Epithelial cell of esophagus (primary cell): ENCODE results near the gene NRXN3.
A peak's percentile ranks its signal among the peaks of the same experiment; 100 is the strongest.

ENCODE experiments used
- DNase-seq: peaks from one replicate; pipeline ENCODE4 v3.0.0; 2010; ENCODE audit warnings: low read depth
- H3K4me3 ChIP-seq: 2 replicates; pipeline ENCODE4 v1.5.1; 2011; ENCODE audit warnings: mild to moderate bottlenecking, low read length, control low read depth
- TF ChIP-seq, protein P1 (sequence below): IDR thresholded peaks from 2 replicates; pipeline ENCODE4 v1.5.1; 2011; ENCODE audit warnings: low read depth, mild to moderate bottlenecking, low read length, control low read depth, inconsistent platforms; ENCODE audit not compliant: insufficient read depth; ENCODE audit errors: missing control alignments

Gene NRXN3

GRCh38 chr14:79502751-79503148, 1332.6 kb downstream of the NRXN3 start:
- TF ChIP-seq, protein P1, sequence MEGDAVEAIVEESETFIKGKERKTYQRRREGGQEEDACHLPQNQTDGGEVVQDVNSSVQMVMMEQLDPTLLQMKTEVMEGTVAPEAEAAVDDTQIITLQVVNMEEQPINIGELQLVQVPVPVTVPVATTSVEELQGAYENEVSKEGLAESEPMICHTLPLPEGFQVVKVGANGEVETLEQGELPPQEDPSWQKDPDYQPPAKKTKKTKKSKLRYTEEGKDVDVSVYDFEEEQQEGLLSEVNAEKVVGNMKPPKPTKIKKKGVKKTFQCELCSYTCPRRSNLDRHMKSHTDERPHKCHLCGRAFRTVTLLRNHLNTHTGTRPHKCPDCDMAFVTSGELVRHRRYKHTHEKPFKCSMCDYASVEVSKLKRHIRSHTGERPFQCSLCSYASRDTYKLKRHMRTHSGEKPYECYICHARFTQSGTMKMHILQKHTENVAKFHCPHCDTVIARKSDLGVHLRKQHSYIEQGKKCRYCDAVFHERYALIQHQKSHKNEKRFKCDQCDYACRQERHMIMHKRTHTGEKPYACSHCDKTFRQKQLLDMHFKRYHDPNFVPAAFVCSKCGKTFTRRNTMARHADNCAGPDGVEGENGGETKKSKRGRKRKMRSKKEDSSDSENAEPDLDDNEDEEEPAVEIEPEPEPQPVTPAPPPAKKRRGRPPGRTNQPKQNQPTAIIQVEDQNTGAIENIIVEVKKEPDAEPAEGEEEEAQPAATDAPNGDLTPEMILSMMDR: no peak
- no peak overlapping the region for H3K4me3 ChIP-seq
- no peak for DNase-seq

- TF ChIP-seq, protein P1: no peak
- H3K4me3 ChIP-seq: no peak overlapping the region
- DNase-seq: peak; percentile 77
Measured at GRCh38 chr14:79510659-79511058, 1340.5 kb downstream of the NRXN3 start.

DNA sequence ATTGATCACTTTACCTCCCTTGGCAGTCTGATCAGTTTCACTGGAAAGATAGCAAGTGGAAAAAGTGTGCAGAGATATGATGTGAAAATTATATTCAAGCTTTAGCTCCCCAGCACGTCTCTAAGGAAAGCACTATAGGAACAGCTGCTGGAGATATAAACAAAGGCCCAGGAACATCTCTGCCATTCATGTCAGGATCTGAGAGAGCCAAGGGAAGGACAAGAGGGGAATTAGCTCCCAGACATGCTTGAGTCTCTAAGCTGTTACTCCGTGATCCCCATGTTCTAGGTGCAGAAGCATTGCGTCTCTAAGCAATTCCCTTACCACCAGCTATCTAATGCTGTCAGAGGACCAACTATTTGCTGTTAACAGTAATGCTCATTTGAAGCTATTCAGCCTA, 1341.0 kb downstream of the NRXN3 start:
- DNase-seq: no peak
- H3K4me3 ChIP-seq: no peak overlapping the region
- TF ChIP-seq, protein P1: no peak

DNA sequence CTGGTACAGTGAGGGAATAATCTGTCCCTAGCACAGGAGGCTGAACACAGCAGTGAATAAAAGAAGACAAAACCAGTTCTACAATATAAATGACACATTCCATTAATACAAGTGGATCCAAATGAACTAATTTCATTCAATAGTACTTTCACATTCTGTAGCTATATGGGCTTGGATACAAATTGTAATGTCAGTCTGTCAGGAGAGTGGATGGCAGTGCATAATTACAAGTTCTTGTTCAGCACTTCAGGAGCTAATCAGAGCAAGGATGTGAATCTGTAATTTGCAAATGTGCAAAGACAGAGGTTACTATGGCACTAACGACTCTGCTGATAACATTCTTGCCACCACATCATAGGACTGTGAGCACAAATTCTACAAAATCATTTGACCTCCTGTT, 1343.3 kb downstream of the NRXN3 start:
- DNase-seq: no peak
- H3K4me3 ChIP-seq: no peak overlapping the region
- TF ChIP-seq, protein P1: no peak

DNA sequence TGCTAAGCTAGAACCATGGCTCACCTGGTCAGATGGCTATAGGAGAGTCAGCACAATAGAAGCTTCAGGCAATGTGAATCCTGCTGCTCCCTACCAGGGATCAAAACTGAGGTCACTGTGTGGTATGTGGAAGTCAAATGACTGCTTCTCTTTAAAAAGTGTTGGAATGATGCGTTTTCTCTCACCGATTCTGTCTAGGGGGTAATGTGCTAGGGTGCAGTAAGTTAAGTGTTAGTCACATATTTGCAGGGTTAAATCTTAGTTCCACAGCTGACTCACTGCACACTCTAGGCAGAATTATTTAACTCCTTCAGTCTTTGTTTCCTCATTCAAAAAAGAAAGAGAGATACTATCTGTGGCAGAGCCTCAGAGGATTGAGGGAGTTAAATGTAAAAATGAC, 1344.5 kb downstream of the NRXN3 start:
- H3K4me3 ChIP-seq: no peak overlapping the region
- peak; percentile 42 for DNase-seq
- TF ChIP-seq, protein P1: no peak

DNA sequence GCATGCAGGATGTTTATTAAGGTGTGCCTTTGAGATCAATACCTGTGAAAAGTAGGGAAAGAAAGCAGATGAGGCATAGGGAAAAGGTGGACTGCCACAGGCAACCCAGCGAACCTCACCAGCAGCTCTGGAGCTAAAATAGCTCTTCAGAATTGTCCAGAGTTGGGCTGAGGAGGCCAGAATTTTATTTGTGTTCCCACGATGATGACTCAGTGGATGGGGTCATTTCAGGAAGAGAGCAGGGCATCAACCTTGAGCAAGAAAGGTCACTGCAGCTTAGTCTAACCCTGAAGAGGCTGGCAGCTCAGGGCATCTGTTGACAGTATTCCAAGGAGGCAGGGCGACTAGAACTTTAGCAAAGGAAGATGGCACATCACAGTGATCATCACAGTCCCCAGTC, 1345.0 kb downstream of the NRXN3 start:
- no peak for DNase-seq
- no peak overlapping the region for H3K4me3 ChIP-seq
- TF ChIP-seq, protein P1: no peak

DNA sequence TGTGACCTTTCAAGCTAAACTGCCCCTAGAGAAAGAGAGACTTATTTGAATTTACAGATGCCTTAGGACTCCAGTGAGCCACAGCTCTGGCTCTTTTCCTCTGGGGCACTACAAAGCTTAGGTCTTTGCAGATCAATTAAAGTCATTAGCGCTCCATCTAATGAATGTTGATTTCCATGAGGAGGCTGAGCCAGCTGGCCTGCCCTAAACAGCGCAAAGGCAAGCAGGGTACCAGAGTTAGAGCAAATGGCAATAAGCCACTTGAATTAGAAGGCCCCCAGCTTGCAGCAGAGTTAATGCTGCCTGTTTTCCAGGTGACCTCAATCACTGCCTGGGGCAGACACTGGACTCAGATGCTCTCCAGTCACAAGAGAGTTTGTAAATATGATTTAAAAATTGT, 1345.8 kb downstream of the NRXN3 start:
- no peak for DNase-seq
- TF ChIP-seq, protein P1: no peak
- H3K4me3 ChIP-seq: no peak overlapping the region
